ENCODE results near the gene LIG3. TPM values are rescaled to one million over a fixed set of nuclear protein-coding genes. Genes with fewer than 3 reads are reported as not detected.
"Not testable (repeated sequence)": the region's sequence is repeated elsewhere in the genome, so short reads cannot be mapped to it uniquely, and the experiment has no call there.

Gene LIG3
- total RNA-seq, 1 experiment from 2014 or later, result 107 TPM

DNA sequence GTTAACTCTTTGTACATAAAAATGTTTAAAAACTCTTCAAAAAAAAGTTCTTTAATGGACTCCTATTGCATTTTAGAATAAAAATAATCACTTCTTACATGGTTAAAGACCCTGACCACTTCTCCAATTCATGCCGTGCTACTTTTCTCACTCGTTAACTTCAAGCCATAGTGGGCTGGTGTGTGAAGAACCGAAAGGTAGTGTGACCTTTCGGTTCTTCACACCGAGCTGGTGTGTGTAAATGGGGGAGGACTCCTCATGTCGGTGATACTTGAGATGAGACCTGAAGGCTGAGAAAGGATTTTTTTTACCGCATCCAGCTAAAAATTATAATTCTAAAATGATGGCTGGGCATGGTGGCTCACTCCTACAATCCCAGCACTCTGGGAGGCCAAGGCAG, 61.1 kb downstream of the LIG3 start:
- no peak for DNase-seq (ENCODE audit: low spot score)

DNA sequence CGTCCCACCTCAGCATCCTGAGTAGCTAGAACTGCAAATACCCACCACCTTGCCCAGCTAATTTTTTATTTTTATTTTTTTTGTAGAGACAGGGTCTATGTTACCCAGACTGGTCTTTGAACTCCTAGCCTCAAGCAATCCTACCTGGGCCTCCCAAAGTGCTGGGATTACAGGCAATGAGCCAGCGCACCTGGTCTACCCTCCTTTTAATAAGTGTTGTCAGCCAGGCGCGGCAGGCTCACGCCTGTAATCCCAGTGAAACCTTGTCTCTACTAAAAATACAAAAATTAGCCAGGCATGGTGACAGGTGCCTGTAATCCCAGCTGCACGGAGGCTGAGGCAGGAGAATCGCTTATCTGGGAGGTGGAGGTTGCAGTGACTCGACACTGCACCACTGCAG, 63.9 kb downstream of the LIG3 start:
- DNase-seq (ENCODE audit: low spot score), result no peak

DNA sequence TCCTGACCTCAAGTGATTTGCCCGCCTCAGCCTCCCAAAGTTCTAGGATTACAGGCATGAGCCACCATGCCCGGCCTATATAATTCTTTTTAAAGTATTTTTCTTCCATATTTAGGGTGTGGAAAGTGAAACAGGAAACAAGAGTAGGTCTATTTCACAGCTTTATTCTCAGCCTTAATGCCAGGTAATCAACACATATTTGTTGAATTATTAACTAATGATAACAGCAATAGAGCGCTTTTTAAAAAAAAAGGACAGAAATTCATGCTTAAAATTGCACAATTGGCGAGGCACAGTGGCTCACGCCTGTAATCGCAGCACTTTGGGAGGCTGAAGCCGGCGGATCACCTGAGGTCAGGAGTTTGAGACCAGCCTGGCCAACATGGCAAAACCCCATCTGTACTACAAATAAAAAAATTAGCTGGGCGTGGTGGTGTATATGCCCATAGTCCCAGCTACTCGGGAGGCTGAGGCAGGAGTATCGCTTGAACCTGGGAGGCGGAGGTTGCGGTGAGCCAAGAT, 65.2 kb downstream of the LIG3 start:
- not testable (repeated sequence) for DNase-seq (ENCODE audit: low spot score)

DNA sequence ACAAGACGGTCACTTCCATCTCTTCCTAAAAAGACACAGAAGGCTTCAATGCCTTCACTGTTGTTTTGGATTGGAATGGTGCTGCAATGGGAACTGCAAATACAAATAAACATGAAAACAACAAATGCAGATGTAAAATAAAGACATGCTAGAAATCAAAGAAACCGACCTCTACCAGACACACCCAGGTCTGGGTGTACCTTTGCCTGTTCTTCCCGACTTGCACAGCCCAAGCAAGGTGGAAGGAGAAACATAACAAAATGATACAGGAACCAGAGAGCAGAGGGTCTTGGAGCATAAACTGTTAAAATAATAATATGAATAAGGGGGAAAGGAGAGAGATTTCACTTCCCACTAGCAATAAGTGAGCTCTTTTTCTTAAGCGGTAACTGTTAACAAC, 65.9 kb downstream of the LIG3 start:
- DNase-seq (ENCODE audit: low spot score), result no peak

DNA sequence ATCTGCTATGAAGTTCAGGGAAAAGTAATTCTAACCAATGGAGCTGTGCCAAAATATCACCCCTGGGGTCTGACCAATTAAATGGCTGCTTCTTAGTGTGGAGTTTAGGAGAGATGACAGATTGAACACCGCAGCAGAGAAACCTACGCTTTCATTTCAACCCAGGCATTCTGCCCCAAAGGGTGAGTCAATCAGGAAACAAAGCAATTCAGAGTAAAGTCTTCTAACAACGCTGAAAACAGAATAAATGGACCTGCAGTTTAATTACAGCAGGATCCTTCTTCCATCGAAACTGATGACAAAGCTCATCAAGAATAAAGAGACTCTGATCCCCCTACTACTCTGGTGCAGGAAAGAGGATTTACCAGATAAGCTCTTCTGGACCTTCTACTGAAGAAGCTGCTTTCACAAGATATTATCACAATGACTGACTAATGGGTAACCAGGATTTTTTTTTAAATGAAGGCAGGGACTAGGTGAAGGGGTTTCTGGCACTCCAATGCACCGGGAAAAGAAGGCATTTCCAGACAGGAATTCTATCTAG, 66.5 kb downstream of the LIG3 start:
- DNase-seq (ENCODE audit: low spot score), result peak; percentile 68

DNA sequence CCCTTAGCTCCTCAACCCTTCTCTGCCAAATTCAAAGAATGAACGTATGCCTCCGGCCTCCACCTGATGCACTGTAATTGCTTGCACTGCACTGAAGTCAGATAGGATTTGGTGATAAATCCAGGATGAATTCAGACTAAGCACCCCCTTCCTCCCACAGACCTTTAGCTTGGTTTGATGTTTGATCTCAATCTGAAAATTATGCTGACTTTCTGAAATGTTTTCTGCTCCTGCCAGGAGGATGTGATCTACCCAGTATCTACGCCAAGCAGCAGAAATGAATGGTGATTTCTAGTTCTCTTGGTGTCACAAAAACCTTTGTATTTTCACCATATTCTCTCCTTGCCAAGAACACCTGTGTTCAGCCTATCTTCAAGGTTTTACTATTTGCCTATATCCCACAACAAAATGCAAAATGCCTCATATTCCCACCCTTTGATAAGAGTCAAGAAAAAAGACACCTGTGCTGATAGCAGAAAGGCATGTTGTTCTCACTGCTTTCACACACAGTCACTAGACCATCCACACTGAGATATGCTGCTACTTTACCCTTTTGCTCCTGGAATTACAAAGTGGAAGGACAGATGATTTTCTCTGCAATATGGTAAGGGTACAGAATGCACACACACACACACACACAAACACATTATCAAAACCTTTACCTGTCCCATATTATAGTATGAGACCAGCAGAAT, 68.5 kb downstream of the LIG3 start:
- DNase-seq (ENCODE audit: low spot score), result no peak

DNA sequence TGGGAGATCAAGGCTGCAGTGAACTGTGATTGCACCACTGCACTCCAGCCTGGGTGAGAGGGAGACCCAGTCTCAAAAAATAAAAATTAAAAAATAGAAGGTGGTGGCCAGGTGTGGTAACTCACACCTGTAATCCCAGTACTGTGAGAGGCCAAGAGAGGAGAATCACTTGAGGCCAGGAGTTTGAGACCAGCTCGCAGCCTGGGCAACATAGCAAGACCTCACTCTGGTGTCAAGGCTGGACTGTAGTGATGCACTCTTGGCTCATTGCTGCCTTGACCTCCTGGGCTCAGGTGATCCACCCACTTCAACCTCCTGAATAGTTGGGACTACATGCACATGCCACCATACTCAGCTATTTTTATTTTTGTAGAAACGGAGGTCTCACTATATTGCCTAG, 69.9 kb downstream of the LIG3 start:
- no peak for DNase-seq (ENCODE audit: low spot score)

DNA sequence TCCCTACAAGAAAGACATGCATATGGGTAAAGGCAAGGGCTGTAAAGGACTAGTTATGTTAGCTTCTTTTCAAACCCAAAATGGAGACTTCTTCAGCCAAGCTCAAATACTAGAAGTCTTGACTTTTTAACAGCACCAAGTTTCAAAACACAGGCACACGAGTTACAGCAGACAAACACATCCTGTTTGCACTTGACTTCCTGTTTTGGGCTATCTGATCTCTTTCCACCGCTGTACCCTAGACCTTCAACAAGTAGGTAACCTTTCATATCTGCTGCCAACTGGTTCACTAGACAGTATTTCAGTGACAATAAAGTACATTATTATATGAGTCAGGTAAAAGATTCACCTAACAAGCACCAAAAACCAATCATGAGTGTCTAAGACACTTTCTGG, 70.9 kb downstream of the LIG3 start:
- DNase-seq (ENCODE audit: low spot score), result peak; percentile 29

DNA sequence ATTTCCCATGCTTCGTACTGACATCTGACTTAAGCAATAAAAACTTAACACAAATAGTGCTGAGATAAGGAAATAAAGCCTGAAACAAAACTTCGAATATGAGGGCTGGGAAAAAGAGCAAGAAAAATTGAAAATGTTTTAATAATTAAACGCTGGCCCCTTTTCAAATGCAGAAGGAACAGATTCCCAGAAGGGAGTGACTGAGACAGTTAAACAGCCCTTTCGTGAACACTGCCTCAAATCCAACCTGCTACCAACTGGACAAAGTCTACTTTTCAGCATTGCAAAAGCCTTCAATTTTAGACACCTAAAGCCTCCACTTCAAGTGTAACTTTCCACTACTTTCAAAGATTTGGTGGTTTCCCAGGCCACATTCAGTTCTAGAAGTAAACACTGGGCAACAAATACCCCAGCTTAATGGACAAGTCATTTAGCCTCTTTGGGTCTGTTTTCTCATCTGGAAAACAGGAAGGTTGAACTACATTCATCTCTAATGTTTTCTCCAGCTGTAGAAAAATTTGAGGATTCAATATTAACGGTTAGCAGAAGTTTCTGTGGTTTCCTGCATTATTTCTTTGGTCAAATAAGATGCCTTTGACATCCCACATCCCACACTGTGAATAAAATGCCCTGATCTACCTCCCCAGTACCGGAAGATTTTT, 71.4 kb downstream of the LIG3 start:
- DNase-seq (ENCODE audit: low spot score), result peak; percentile 25

DNA sequence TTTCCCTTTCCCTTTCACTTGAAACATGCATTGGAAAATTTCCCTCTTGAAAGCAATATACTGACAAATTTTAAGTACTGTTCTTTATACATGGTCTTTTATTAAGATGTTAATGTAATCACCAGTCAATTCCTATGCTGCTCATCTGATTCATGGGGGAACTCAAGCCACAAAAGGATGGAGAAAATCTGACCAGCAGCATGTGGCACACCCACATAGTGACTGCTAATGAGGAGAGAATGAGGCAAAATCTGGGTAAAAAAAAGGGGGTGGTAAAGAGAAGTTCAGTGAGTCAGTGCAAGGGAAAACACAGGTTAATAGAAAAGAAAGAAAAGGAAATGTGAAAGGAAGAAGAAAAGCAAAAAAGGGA, 71.9 kb downstream of the LIG3 start:
- DNase-seq (ENCODE audit: low spot score), result no peak

DNA sequence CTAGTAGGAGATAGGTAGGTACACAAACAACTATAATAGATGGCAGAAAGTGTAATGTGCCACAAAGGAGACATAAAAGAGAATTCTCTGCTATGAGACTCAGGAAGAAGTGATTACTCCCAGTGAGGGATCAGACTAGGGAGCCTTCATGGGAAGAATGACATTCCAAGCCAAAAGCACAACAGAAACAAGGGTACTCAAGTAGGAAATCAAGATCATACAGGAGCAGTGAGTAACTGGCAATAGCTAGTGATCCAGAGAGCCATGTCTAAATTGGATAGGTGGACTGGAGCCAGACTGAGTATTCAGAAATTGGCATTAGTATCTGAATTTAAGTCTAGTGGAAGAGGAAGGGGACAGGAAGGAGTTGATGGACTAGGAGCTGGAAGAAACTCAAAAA, 72.5 kb downstream of the LIG3 start:
- no peak for DNase-seq (ENCODE audit: low spot score)

DNA sequence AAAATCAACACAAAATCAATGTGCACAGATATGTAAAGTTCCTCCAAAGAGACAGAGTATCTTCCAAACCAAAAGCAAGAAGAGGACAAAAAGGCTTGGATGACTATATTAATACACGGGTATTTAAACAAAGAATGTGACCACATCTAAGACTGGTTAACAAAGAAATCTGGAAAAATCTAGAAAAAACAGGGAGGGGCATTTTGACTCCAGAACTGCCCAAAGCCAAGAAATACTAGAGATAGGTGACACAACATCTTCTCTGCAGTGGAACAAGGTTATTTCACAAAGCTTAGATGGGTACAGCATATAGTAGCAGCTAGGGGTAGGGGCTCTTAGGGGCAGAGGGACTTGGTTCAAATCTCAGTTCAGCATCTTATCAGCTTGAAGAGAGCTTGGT, 72.9 kb downstream of the LIG3 start:
- no peak for DNase-seq (ENCODE audit: low spot score)

DNA sequence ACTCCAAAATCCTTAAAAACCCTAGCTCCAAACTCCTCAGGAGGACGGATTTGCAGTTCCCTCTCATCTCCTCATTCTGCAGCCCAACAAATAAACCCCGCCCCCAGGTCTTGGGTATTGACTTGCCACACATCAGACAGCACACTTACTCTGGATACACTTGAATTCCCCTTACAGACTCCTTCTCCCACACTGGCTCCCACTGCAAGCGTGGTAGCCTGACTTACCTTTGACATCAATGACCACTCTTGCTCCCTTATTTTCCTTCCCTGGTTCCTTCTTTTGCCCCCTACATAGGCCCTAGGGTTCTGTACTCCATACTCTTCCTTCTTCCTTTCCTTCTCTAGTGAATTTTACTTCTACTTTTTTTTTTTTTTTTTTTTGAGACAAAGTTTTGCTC, 75.7 kb downstream of the LIG3 start:
- no peak for DNase-seq (ENCODE audit: low spot score)

DNA sequence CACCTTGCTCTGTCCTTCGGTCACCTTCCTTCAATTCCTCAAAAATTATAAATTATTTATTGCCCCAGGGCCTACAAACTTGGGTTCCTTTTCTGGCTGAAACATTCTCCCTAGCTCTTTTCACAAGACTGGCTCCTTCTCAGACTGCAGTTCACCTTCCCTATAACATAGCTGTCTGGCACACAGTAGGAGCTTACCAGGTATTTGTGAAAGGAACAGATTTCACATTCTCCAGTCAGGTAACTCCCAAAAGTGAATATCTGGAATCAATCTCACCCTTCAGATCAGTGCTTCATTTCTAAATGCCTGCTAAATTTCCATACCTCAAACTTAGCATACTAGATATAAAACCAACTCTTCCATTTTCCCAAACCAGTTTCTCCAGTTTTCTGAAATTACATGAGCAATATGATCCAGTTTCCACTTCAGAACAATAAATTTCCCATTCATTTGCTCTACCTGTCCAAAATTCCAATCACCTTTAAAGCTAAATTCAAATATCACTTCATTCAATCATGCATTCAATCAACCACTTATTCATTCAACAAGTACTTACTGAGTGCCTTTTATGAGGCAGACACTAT, 77.1 kb downstream of the LIG3 start:
- DNase-seq (ENCODE audit: low spot score), result peak; percentile 41

Other genes with a start within 250 kb of the LIG3 start
- 0.61 and 0.76 TPM in 2 replicates for gene CCT6B, start 19.1 kb upstream of the LIG3 start, total RNA-seq (2014; rRNA removed; shearing (Covaris generic))
- 12.7 and 17.1 TPM in 2 replicates for gene ZNF830, start 19.0 kb upstream of the LIG3 start, total RNA-seq (2014; rRNA removed; shearing (Covaris generic))
- 38.6 and 46.0 TPM in 2 replicates for gene RFFL, start 83.2 kb downstream of the LIG3 start, total RNA-seq (2014; rRNA removed; shearing (Covaris generic))
- 14.9 and 19.5 TPM in 2 replicates for gene RAD51D, start 139.3 kb downstream of the LIG3 start, total RNA-seq (2014; rRNA removed; shearing (Covaris generic))
- not detected in 2 replicates for gene FNDC8, start 141.1 kb downstream of the LIG3 start, total RNA-seq (2014; rRNA removed; shearing (Covaris generic))
- 78.8 and 97.6 TPM in 2 replicates for gene NLE1, start 161.8 kb downstream of the LIG3 start, total RNA-seq (2014; rRNA removed; shearing (Covaris generic))
- not detected in 2 replicates for gene UNC45B, start 167.3 kb downstream of the LIG3 start, total RNA-seq (2014; rRNA removed; shearing (Covaris generic))
- not detected in 2 replicates for gene SLC35G3, start 213.9 kb downstream of the LIG3 start, total RNA-seq (2014; rRNA removed; shearing (Covaris generic))